IMR-90 (cell line): Measurements from ENCODE around the gene GSG1L. TPM values are rescaled to one million over a fixed set of nuclear protein-coding genes. Genes with fewer than 3 reads are reported as not detected.

Experiments used
- ATAC-seq: fragments of 200-7000 bp; cut with Tn5 transposase; 2 replicates; pipeline ENCODE4 v1.9.1; 2020; ENCODE audit warnings: low read depth, mild to moderate bottlenecking, moderate library complexity
- BruUV-seq: library from RNA; stranded (reverse); fragments of 400-500 nt; replicated peaks from 2 replicates; lab custom pipeline; 2021; lab: Mats Ljungman, UMichigan
- CTCF ChIA-PET: fragments of 300-600 bp; formaldehyde crosslinking; extraction: SDS; loops from one replicate; lab custom pipeline; 2021; ENCODE audit warnings: antibody characterized with exemption; lab: Yijun Ruan, JAX
- POLR2A ChIA-PET: fragments of 300-600 bp; sonication (Branson Sonifier 250); formaldehyde crosslinking; loops from one replicate; lab custom pipeline; 2022; ENCODE audit warnings: antibody characterized with exemption; ENCODE audit not compliant: unreplicated experiment; lab: Charles Lee
- DNase-seq: peaks from one replicate; pipeline ENCODE4 v3.0.0; 2013
- H2AFZ ChIP-seq: replicated peaks from 2 replicates; pipeline ENCODE3; 2013; ENCODE audit warnings: low read length, mild to moderate bottlenecking; ENCODE audit not compliant: poor library complexity
- H2AK5ac ChIP-seq: 2 replicates; pipeline ENCODE4 v1.6.1; 2013; ENCODE audit warnings: low read depth, low read length, inconsistent platforms
- H2AK9ac ChIP-seq: replicated peaks from 2 replicates; pipeline ENCODE3; 2013; ENCODE audit warnings: mild to moderate bottlenecking, low read depth, low read length, moderate library complexity; ENCODE audit not compliant: poor library complexity
- H2BK120ac ChIP-seq: 2 replicates; pipeline ENCODE4 v1.6.1; 2013; ENCODE audit warnings: low read depth, low read length, inconsistent platforms
- H2BK15ac ChIP-seq: 3 replicates; pipeline ENCODE4 v1.6.1; 2013; ENCODE audit warnings: low read depth, low read length, inconsistent platforms
- H2BK20ac ChIP-seq: 2 replicates; pipeline ENCODE4 v1.6.1; 2013; ENCODE audit warnings: low read depth, mild to moderate bottlenecking, inconsistent platforms, low read length, moderate library complexity
- H2BK5ac ChIP-seq: 2 replicates; pipeline ENCODE4 v1.6.1; 2013; ENCODE audit warnings: mild to moderate bottlenecking, low read depth, low read length, inconsistent platforms; ENCODE audit not compliant: poor library complexity, severe bottlenecking
- H3K14ac ChIP-seq: replicated peaks from 2 replicates; pipeline ENCODE4 v1.6.1; 2013; ENCODE audit warnings: low read depth, low read length, inconsistent platforms
- H3K18ac ChIP-seq: 2 replicates; pipeline ENCODE4 v1.6.1; 2013; ENCODE audit warnings: low read depth, low read length, control low read depth
- H3K23ac ChIP-seq: 2 replicates; pipeline ENCODE4 v1.6.1; 2013; ENCODE audit warnings: low read depth, low read length, inconsistent platforms
- H3K27ac ChIP-seq: 2 replicates; pipeline ENCODE4 v1.5.1; 2013; ENCODE audit warnings: mild to moderate bottlenecking, control low read depth, low read length; ENCODE audit not compliant: insufficient read depth
- H3K27me3 ChIP-seq: 2 replicates; pipeline ENCODE4 v1.6.1; 2013; ENCODE audit warnings: low read length; ENCODE audit not compliant: control insufficient read depth, insufficient read depth
- H3K36me3 ChIP-seq: 2 replicates; pipeline ENCODE4 v1.6.1; 2013; ENCODE audit warnings: low read length, mixed read lengths; ENCODE audit not compliant: control insufficient read depth, insufficient read depth
- H3K4ac ChIP-seq: 2 replicates; pipeline ENCODE4 v1.6.1; 2013; ENCODE audit warnings: low read depth, low read length, inconsistent platforms
- H3K4me1 ChIP-seq: 2 replicates; pipeline ENCODE4 v1.6.1; 2013; ENCODE audit warnings: low read length, mixed read lengths; ENCODE audit not compliant: control insufficient read depth, insufficient read depth
- H3K4me2 ChIP-seq: 2 replicates; pipeline ENCODE4 v1.6.1; 2013; ENCODE audit warnings: low read depth, mild to moderate bottlenecking, control low read depth, low read length, moderate library complexity
- H3K4me3 ChIP-seq: 2 replicates; pipeline ENCODE4 v1.5.1; 2013; ENCODE audit warnings: low read depth, mild to moderate bottlenecking, control low read depth, low read length, moderate library complexity; ENCODE audit not compliant: insufficient read depth
- H3K56ac ChIP-seq: 2 replicates; pipeline ENCODE4 v1.6.1; 2013; ENCODE audit warnings: low read length, inconsistent platforms; ENCODE audit not compliant: insufficient read depth; ENCODE audit errors: extremely low read depth
- H3K79me1 ChIP-seq, 2 experiments: 2 replicates each; pipeline ENCODE4 v1.6.1; 2013; ENCODE audit warnings: low read length in 2 of 2, inconsistent platforms in 1 of 2, low read depth in 1 of 2
- H3K9ac ChIP-seq: 2 replicates; pipeline ENCODE4 v1.6.1; 2013; ENCODE audit warnings: low read depth, low read length, control low read depth
- H3K9me1 ChIP-seq: 2 replicates; pipeline ENCODE4 v1.6.1; 2013; ENCODE audit warnings: low read length, inconsistent platforms; ENCODE audit not compliant: insufficient read depth
- H3K9me3 ChIP-seq: 2 replicates; pipeline ENCODE4 v1.6.1; 2013; ENCODE audit warnings: low read length; ENCODE audit not compliant: control insufficient read depth, insufficient read depth
- H4K20me1 ChIP-seq: 2 replicates; pipeline ENCODE4 v1.6.1; 2013; ENCODE audit warnings: low read length, inconsistent platforms; ENCODE audit not compliant: insufficient read depth
- H4K5ac ChIP-seq: 2 replicates; pipeline ENCODE4 v1.6.1; 2013; ENCODE audit warnings: mild to moderate bottlenecking, low read depth, low read length, control low read depth
- H4K8ac ChIP-seq, 2 experiments: 2 replicates each; pipeline ENCODE4 v1.6.1; 2013; ENCODE audit warnings: low read depth in 2 of 2, low read length in 2 of 2, control low read depth in 1 of 2, inconsistent platforms in 1 of 2
- H4K91ac ChIP-seq: 2 replicates; pipeline ENCODE4 v1.6.1; 2013; ENCODE audit warnings: low read depth, low read length, inconsistent platforms; ENCODE audit not compliant: insufficient read depth
- CTCF ChIP-seq: conservative IDR thresholded peaks from 2 replicates; pipeline ENCODE4 v1.5.1; 2012; ENCODE audit warnings: mild to moderate bottlenecking, low read depth, low read length, improper control_type of control experiment
- FOS ChIP-seq: fragments of 150-350 bp; IDR thresholded peaks from 2 replicates; pipeline ENCODE4 v1.6.1; 2016; ENCODE audit warnings: low read depth, low read length
- MAZ ChIP-seq: IDR thresholded peaks from 2 replicates; pipeline ENCODE4 v1.6.1; 2012; ENCODE audit warnings: low read depth, mild to moderate bottlenecking, low read length, improper control_type of control experiment, moderate library complexity, borderline replicate concordance
- MXI1 ChIP-seq: IDR thresholded peaks from 2 replicates; pipeline ENCODE4 v1.6.1; 2012; ENCODE audit warnings: low read depth, mild to moderate bottlenecking, low read length, moderate library complexity, borderline replicate concordance
- NFE2L2 ChIP-seq: fragments of 150-350 bp; IDR thresholded peaks from 2 replicates; pipeline ENCODE4 v1.6.1; 2016; ENCODE audit warnings: low read depth, mild to moderate bottlenecking, low read length
- RAD21 ChIP-seq: IDR thresholded peaks from 2 replicates; pipeline ENCODE4 v1.6.1; 2012; ENCODE audit warnings: low read length, improper control_type of control experiment
- RCOR1 ChIP-seq: IDR thresholded peaks from 2 replicates; pipeline ENCODE4 v1.6.1; 2012; ENCODE audit warnings: mild to moderate bottlenecking, low read length, improper control_type of control experiment; ENCODE audit not compliant: insufficient replicate concordance
- WGBS, 2 experiments: methylation state at CpG; one replicate each; pipeline versions ENCODE4 v1.1.5 to v1.1.7; 2013; ENCODE audit warnings: missing lambda C conversion rate in 2 of 2; ENCODE audit not compliant: insufficient read length in 1 of 2; ENCODE audit errors: extremely low coverage in 2 of 2; 5-methylcytosine and 5-hydroxymethylcytosine counted together
- dilution Hi-C: fragments of 300-500 bp; cut with HindIII; formaldehyde crosslinking; loops from one replicate; pipeline ENCODE4 v1.14.3; 2018; ENCODE audit warnings: low sequenced_read_pairs; ENCODE audit not compliant: unreplicated experiment
- in situ Hi-C: fragments of 300-500 bp; cut with MboI; formaldehyde crosslinking; loops from 3 replicates; pipeline ENCODE4 v1.14.3; 2019; ENCODE audit warnings: low sequenced_read_pairs, inconsistent platforms, mixed read lengths
- intact Hi-C: fragments of 100-400 bp; cut with micrococcal nuclease; formaldehyde crosslinking; loops from 2 replicates; pipeline ENCODE4 v1.10.0; 2022
- polyA plus RNA-seq, 3 experiments: library from polyadenylated mRNA; depleted of rRNA; stranded (reverse); fragments of >200 nt; gene quantifications; 2 replicates each; pipeline ENCODE4 v1.2.3, GENCODE V29; 2012; ENCODE audit warnings: low replicate concordance in 1 of 3
- total RNA-seq: library from RNA; depleted of rRNA; stranded (reverse); fragments of >200 nt; gene quantifications from 2 replicates; pipeline ENCODE4 v1.2.3, GENCODE V29; 2012

The GSG1L gene
- total and polyA plus RNA-seq, 2 of the 4 experiments (the other 2 are of a cell fraction): not detected

DNA sequence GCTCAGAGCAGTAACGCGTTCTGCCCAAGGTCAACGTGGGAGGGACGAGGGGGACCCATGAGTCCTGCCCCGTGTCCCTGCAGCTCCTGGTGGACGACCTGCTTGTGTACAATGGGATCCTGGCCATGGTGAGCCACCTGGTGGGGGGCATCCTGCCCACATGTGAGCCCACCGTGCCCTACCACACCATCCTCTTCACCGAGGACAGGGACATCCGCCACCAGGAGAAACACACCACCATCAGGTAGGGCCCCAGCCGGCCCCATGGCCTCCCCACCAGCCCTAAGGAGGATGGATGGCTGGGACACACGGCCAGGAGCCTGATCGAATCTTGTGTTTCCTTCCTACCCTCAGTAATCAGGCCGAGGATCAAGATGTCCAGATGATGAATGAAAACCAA lies 286.0 kb downstream of the GSG1L start (continued):
- TF ChIP-seq FOS (no peak), RCOR1 (no peak), NFE2L2 (no peak), MXI1 (no peak)

DNA sequence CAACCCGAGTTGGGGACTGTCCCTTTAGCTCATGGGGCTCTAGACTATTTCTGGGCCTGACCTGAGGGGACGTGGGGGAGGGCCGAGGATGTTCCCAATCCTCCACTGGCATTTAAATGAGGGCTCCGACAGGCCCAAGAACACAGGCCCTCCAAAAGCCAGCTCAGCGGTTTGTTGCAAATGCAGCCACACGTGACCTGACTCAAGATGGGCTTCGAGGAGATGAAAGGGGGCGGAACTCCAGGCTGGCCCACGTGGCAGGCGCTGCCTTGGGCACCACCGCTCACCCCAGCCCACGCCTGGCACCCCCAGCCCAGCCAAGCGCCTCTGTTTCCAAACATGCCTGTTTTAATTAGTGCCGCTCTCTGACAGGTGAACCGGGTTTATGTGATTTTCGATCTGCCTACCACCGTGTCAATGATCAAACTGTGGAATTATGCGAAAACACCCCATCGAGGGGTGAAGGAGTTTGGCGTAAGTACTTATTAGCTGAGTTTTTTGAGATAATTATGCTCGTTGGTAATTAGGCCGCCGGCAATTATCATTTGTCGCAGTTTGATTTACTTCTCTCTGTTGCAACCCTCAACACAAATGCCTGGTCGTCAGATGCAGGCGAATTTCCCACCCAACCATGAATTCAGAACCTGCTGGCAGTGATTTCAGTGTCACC lies 286.8 kb downstream of the GSG1L start:
- Histone ChIP-seq H3K56ac (no peak overlapping the region), H3K9me1 (no peaks in the 10 kb centered on the region), H3K4me1 (no peaks in the 10 kb centered on the region), H3K9me3 (no peaks in the 10 kb centered on the region), H2BK120ac (no peak overlapping the region), H3K9ac (no peak overlapping the region), H4K20me1 (no peaks in the 10 kb centered on the region; the same call in 1 of the 2 replicates), H2AFZ (no peak overlapping the region), H2BK15ac (no peak overlapping the region), H2AK5ac (no peak overlapping the region), H3K4me2 (no peak overlapping the region), H3K4ac (no peak overlapping the region), H3K27ac (no peak overlapping the region), H3K14ac (no peak overlapping the region), H3K36me3 (peaks cover 4% of the 10 kb centered on the region; the same call in 1 of the 2 replicates), H4K5ac (no peak overlapping the region), H2BK5ac (no peak overlapping the region), H3K23ac (no peak overlapping the region), H4K8ac (no peak overlapping the region), H3K79me1 (no peaks in the 10 kb centered on the region), H2AK9ac (no peak overlapping the region), H2BK20ac (no peak overlapping the region), H3K4me3 (no peak overlapping the region), H4K91ac (no peak overlapping the region), H3K18ac (no peak overlapping the region), H3K27me3 (no peaks in the 10 kb centered on the region)
- TF ChIP-seq CTCF (no peak), FOS (no peak), MAZ (no peak), RAD21 (no peak)
- no peak for DNase-seq
- no TSS peak for BruUV-seq
- CTCF ChIA-PET: no interaction called here
- dilution Hi-C loops: no loop called here
- intact Hi-C loops: loop anchor here (10.0 kb wide), 1 partner anchor 142 kb away; no protein-coding TSS in a partner anchor
- in situ Hi-C loops: no loop called here
- no peak for ATAC-seq
- POLR2A ChIA-PET: no interaction called here
- WGBS, 2 experiments: 71% methylated on average over 15 of the region's 26 CpGs; no CpG with 5 or more reads in 1 of the 2 experiments
